ENCODE data around the gene GKN2. TPM values are rescaled to one million over a fixed set of nuclear protein-coding genes. Genes with fewer than 3 reads are reported as not detected.

The GKN2 gene
- total RNA-seq, 4 donors from 2014 or later: not detected

GRCh38 chr2:68940369-68940768 lies 12.3 kb downstream of the GKN2 start:
- intact Hi-C loops (cut with DNase I; ENCODE audit: low total_unique reads): no loop called here
- H3K4me1 ChIP-seq: no peaks in the 10 kb centered on the region
- no peak overlapping the region for H3K4me3 ChIP-seq
- WGBS, 2 donors (ENCODE audit: low coverage in 1 of 2): 75 to 81% methylated on average over 1 of the region's 1 CpG
- no peaks in the 10 kb centered on the region for H3K36me3 ChIP-seq
- in situ Hi-C loops (cut with MboI; ENCODE audit: low pct_ligation_motif_present in 1 of 4, low pct_unique_long_range_greater_than_20kb in 1 of 4, low sequenced_read_pairs in 3 of 4): no loop called here
- no peaks in the 10 kb centered on the region for H3K9me3 ChIP-seq
- no peak for DNase-seq
- peaks cover 13% of the 10 kb centered on the region for H3K27me3 ChIP-seq
- no peak overlapping the region for H3K27ac ChIP-seq
- TF ChIP-seq CTCF (IDR thresholded peaks at IDR 0.05): no peak
- no peak for TF ChIP-seq POLR2A (IDR thresholded peaks at IDR 0.05)
- TF ChIP-seq POLR2AphosphoS5 (IDR thresholded peaks at IDR 0.05): no peak

GRCh38 chr2:68939962-68940361 lies 12.7 kb downstream of the GKN2 start:
- 91 to 100% methylated on average over 1 of the region's 1 CpG for WGBS, 2 donors (ENCODE audit: low coverage in 1 of 2)
- Histone ChIP-seq H3K9me3 (no peaks in the 10 kb centered on the region), H3K4me3 (no peak overlapping the region), H3K27me3 (peaks cover 13% of the 10 kb centered on the region), H3K36me3 (no peaks in the 10 kb centered on the region), H3K27ac (no peak overlapping the region), H3K4me1 (no peaks in the 10 kb centered on the region)
- DNase-seq: no peak
- intact Hi-C loops (cut with DNase I; ENCODE audit: low total_unique reads): no loop called here
- in situ Hi-C loops (cut with MboI; ENCODE audit: low pct_ligation_motif_present in 1 of 4, low pct_unique_long_range_greater_than_20kb in 1 of 4, low sequenced_read_pairs in 3 of 4): no loop called here
- TF ChIP-seq POLR2A (IDR thresholded peaks at IDR 0.05) (no peak), POLR2AphosphoS5 (IDR thresholded peaks at IDR 0.05) (no peak), EP300 (IDR thresholded peaks at IDR 0.05; ENCODE audit: low read depth) (no peak), CTCF (IDR thresholded peaks at IDR 0.05) (no peak)

- Histone ChIP-seq H3K4me3 (no peak overlapping the region), H3K27ac (no peak overlapping the region), H3K27me3 (peaks cover 13% of the 10 kb centered on the region), H3K9me3 (no peaks in the 10 kb centered on the region), H3K36me3 (no peaks in the 10 kb centered on the region), H3K4me1 (no peaks in the 10 kb centered on the region)
- in situ Hi-C loops (cut with MboI; ENCODE audit: low pct_ligation_motif_present in 1 of 4, low pct_unique_long_range_greater_than_20kb in 1 of 4, low sequenced_read_pairs in 3 of 4) (no loop called here), intact Hi-C loops (cut with DNase I; ENCODE audit: low total_unique reads) (no loop called here)
- 84 to 88% methylated on average over 3 of the region's 3 CpGs for WGBS, 2 donors (ENCODE audit: low coverage in 1 of 2)
- DNase-seq: no peak
- TF ChIP-seq EP300 (IDR thresholded peaks at IDR 0.05; ENCODE audit: low read depth): no peak
- TF ChIP-seq POLR2AphosphoS5 (IDR thresholded peaks at IDR 0.05): no peak
- TF ChIP-seq POLR2A (IDR thresholded peaks at IDR 0.05): no peak
- TF ChIP-seq CTCF (IDR thresholded peaks at IDR 0.05): no peak
Measured at GRCh38 chr2:68938938-68939337, 13.8 kb downstream of the GKN2 start.

GRCh38 chr2:68937346-68938055 lies 15.2 kb downstream of the GKN2 start:
- no peak overlapping the region for H3K4me3 ChIP-seq
- H3K27me3 ChIP-seq: peaks cover 6% of the 10 kb centered on the region
- intact Hi-C loops (cut with DNase I; ENCODE audit: low total_unique reads) (no loop called here), in situ Hi-C loops (cut with MboI; ENCODE audit: low pct_ligation_motif_present in 1 of 4, low pct_unique_long_range_greater_than_20kb in 1 of 4, low sequenced_read_pairs in 3 of 4) (no loop called here)
- H3K4me1 ChIP-seq: no peaks in the 10 kb centered on the region
- no peak overlapping the region for H3K27ac ChIP-seq
- H3K36me3 ChIP-seq: no peaks in the 10 kb centered on the region
- no peak for DNase-seq
- no peaks in the 10 kb centered on the region for H3K9me3 ChIP-seq
- 78 to 83% methylated on average over 1 to 5 of the region's 5 CpGs for WGBS, 2 donors (ENCODE audit: low coverage in 1 of 2)
- TF ChIP-seq CTCF (IDR thresholded peaks at IDR 0.05) (no peak), POLR2A (IDR thresholded peaks at IDR 0.05) (no peak), EP300 (IDR thresholded peaks at IDR 0.05; ENCODE audit: low read depth) (no peak), POLR2AphosphoS5 (IDR thresholded peaks at IDR 0.05) (no peak)
